HL-60 (cell line): ENCODE data around the gene ITFG1.
"Not testable (repeated sequence)": the region's sequence is repeated elsewhere in the genome, so short reads cannot be mapped to it uniquely, and the experiment has no call there.

Source experiments
- DNase-seq, 2 experiments: peaks; one replicate each; pipeline ENCODE4 v3.0.0-alpha.2; 2010 to 2020; ENCODE audit warnings: low read depth in 1 of 2, low spot score in 1 of 2
- H3K27ac ChIP-seq: fragments of 250-450 bp; sonication (Bioruptor Pico); replicated peaks from 2 replicates; pipeline ENCODE4 v1.5.1; 2020; ENCODE audit warnings: mild to moderate bottlenecking, moderate library complexity
- H3K27me3 ChIP-seq: fragments of 250-450 bp; sonication (Bioruptor Pico); 2 replicates; pipeline ENCODE4 v1.5.1; 2021; ENCODE audit warnings: mild to moderate bottlenecking, moderate library complexity; ENCODE audit not compliant: insufficient read depth, poor library complexity, severe bottlenecking
- H3K4me3 ChIP-seq: replicated peaks from 2 replicates; pipeline ENCODE4 v1.5.1; 2011; ENCODE audit warnings: mild to moderate bottlenecking, control low read depth, low read length; ENCODE audit not compliant: insufficient read depth
- GABPA ChIP-seq: IDR thresholded peaks from 2 replicates; pipeline ENCODE4 v1.6.1; 2012; ENCODE audit warnings: low read depth
- POLR2AphosphoS5 ChIP-seq: IDR thresholded peaks from 2 replicates; pipeline ENCODE4 v1.6.1; 2012; ENCODE audit warnings: low read depth
- SPI1 ChIP-seq: IDR thresholded peaks from 2 replicates; pipeline ENCODE4 v1.6.1; 2012; ENCODE audit warnings: low read depth, mild to moderate bottlenecking, borderline replicate concordance
- TF ChIP-seq, protein P1 (sequence below): IDR thresholded peaks from 2 replicates; pipeline ENCODE4 v1.6.1; 2012; ENCODE audit warnings: low read depth; ENCODE audit not compliant: insufficient replicate concordance
- TF ChIP-seq, protein P2 (sequence below): IDR thresholded peaks from one replicate; pipeline ENCODE4 v1.5.1; 2011; ENCODE audit warnings: low read length, control low read depth, inconsistent platforms; ENCODE audit not compliant: insufficient read depth

ITFG1 gene

DNA sequence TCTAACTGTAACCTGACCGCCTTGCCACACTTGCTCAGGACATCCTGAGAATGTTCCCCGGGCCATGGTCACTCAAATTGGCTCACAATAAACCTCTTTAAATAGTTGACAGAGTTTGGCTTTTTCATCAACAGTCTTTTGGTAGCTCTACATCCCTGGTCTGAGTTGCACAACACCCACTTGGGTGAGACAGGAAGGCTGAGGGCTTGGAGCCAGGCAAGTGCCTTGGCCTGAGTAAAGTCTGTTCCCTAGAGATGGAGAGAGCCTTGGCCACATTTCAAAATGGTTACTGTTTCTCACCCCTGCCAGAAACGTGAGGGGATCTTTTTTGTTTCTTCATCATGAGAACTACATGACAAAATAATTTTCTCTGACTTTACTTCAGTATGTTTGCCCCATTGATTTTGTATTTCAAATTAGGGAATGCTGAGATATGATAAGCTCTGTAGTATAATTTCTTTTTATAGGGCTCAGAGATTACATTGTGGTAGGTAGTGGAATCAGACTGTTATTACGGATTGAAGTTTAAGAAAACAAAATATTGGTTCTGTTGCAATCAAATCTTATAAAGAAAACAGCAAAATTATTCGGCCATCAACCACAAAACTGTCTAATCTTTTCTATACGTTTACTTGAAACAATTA is 263.2 kb downstream of the ITFG1 start:
- Histone ChIP-seq H3K27me3 (no peaks in the 10 kb centered on the region), H3K27ac (no peak overlapping the region), H3K4me3 (no peak overlapping the region)
- no peak for DNase-seq
- TF ChIP-seq, protein P1, sequence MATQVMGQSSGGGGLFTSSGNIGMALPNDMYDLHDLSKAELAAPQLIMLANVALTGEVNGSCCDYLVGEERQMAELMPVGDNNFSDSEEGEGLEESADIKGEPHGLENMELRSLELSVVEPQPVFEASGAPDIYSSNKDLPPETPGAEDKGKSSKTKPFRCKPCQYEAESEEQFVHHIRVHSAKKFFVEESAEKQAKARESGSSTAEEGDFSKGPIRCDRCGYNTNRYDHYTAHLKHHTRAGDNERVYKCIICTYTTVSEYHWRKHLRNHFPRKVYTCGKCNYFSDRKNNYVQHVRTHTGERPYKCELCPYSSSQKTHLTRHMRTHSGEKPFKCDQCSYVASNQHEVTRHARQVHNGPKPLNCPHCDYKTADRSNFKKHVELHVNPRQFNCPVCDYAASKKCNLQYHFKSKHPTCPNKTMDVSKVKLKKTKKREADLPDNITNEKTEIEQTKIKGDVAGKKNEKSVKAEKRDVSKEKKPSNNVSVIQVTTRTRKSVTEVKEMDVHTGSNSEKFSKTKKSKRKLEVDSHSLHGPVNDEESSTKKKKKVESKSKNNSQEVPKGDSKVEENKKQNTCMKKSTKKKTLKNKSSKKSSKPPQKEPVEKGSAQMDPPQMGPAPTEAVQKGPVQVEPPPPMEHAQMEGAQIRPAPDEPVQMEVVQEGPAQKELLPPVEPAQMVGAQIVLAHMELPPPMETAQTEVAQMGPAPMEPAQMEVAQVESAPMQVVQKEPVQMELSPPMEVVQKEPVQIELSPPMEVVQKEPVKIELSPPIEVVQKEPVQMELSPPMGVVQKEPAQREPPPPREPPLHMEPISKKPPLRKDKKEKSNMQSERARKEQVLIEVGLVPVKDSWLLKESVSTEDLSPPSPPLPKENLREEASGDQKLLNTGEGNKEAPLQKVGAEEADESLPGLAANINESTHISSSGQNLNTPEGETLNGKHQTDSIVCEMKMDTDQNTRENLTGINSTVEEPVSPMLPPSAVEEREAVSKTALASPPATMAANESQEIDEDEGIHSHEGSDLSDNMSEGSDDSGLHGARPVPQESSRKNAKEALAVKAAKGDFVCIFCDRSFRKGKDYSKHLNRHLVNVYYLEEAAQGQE, result no peak
- TF ChIP-seq, protein P2, sequence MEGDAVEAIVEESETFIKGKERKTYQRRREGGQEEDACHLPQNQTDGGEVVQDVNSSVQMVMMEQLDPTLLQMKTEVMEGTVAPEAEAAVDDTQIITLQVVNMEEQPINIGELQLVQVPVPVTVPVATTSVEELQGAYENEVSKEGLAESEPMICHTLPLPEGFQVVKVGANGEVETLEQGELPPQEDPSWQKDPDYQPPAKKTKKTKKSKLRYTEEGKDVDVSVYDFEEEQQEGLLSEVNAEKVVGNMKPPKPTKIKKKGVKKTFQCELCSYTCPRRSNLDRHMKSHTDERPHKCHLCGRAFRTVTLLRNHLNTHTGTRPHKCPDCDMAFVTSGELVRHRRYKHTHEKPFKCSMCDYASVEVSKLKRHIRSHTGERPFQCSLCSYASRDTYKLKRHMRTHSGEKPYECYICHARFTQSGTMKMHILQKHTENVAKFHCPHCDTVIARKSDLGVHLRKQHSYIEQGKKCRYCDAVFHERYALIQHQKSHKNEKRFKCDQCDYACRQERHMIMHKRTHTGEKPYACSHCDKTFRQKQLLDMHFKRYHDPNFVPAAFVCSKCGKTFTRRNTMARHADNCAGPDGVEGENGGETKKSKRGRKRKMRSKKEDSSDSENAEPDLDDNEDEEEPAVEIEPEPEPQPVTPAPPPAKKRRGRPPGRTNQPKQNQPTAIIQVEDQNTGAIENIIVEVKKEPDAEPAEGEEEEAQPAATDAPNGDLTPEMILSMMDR, result no peak
- TF ChIP-seq POLR2AphosphoS5, result no peak
- no peak for TF ChIP-seq GABPA
- TF ChIP-seq SPI1, result no peak

DNA sequence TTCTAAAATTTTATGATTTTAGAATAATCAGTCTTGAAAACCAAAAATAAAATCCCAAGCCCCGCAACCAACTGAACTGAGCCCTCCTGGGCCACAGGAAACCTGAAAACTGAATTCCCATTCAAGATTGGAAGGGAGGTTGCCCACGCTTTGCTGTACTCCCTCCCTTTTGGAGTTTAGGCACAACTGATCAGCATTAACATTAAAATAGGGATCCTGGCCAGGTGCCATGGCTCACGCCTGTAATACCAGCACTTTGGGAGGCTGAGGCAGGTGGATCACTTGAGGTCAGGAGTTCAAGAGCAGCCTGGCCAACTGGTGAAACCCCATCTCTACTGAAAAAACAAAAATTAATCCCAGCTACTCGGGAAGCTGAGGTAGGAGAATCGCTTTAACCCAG is 264.4 kb downstream of the ITFG1 start:
- no peak overlapping the region for H3K4me3 ChIP-seq
- no peak for DNase-seq
- H3K27ac ChIP-seq, result no peak overlapping the region
- no peaks in the 10 kb centered on the region for H3K27me3 ChIP-seq
- TF ChIP-seq POLR2AphosphoS5 (no peak), SPI1 (no peak), GABPA (no peak)
- TF ChIP-seq, protein P1, result no peak
- TF ChIP-seq, protein P2, result no peak

DNA sequence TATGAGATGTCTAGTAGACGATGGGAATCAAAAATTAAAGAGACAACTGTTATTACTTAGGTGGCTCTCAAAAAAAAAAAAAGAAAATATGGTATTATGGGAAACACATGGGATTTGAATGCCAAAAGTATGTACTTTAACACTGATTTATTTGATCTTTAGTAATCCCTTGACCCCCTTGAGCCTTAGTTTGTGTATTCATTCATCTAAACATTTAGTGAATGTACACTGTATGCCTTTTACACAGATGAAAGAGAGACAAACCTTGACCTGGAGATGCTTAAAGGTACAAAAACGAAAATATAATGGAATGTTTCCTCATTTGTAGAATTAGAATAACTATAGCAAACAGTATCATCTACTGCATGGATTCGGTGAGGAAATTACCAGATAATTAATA is 278.5 kb downstream of the ITFG1 start:
- no peak for DNase-seq
- TF ChIP-seq GABPA, result no peak
- TF ChIP-seq POLR2AphosphoS5, result no peak
- TF ChIP-seq SPI1, result no peak
- TF ChIP-seq, protein P1, result no peak
- TF ChIP-seq, protein P2, result no peak
- H3K27me3 ChIP-seq, result no peaks in the 10 kb centered on the region
- H3K4me3 ChIP-seq, result no peak overlapping the region
- H3K27ac ChIP-seq, result no peak overlapping the region

DNA sequence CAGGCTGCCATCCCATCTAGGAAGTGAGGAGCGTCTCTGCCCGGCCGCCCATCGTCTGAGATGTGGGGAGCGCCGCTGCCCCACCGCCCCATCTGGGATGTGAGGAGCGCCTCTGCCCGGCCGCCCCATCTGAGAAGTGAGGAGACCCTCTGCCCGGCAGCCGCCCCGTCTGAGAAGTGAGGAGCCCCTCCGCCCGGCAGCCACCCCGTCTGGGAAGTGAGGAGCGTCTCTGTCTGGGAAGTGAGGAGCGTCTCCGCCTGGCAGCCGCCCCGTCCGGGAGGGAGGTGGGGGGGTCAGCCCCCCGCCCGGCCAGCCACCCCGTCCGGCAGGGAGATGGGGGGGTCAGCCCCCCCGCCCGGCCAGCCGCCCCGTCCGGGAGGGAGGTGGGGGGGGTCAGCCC is 279.8 kb downstream of the ITFG1 start:
- H3K27ac ChIP-seq, DNase-seq, H3K27me3 ChIP-seq, H3K4me3 ChIP-seq: not testable (repeated sequence)
